ENCODE results near the gene USH2A.
"Not testable (repeated sequence)": the region's sequence is repeated elsewhere in the genome, so short reads cannot be mapped to it uniquely, and the experiment has no call there.

The USH2A gene

GRCh38 chr1:216045400-216045799 is 377.8 kb downstream of the USH2A start:
- no peak for DNase-seq (ENCODE audit: low spot score)

- DNase-seq (ENCODE audit: low spot score), result no peak
Observed at GRCh38 chr1:216044538-216044937, 378.7 kb downstream of the USH2A start.

- no peak for DNase-seq (ENCODE audit: low spot score)
Observed at GRCh38 chr1:216034506-216034905, 388.7 kb downstream of the USH2A start.

- DNase-seq (ENCODE audit: low spot score), result no peak
Observed at GRCh38 chr1:216032961-216033614, 390.2 kb downstream of the USH2A start.

- no peak for DNase-seq (ENCODE audit: low spot score)
Observed at GRCh38 chr1:216032284-216032683, 391.0 kb downstream of the USH2A start.

GRCh38 chr1:216028631-216029030 is 394.6 kb downstream of the USH2A start:
- DNase-seq (ENCODE audit: low spot score), result no peak

- no peak for DNase-seq (ENCODE audit: low spot score)
Observed at GRCh38 chr1:216024546-216024945, 398.7 kb downstream of the USH2A start.

GRCh38 chr1:216020743-216021345 is 402.4 kb downstream of the USH2A start:
- no peak for DNase-seq (ENCODE audit: low spot score)

- DNase-seq (ENCODE audit: low spot score), result no peak
Observed at GRCh38 chr1:216015116-216015515, 408.1 kb downstream of the USH2A start.

- no peak for DNase-seq (ENCODE audit: low spot score)
Observed at GRCh38 chr1:216014086-216014485, 409.2 kb downstream of the USH2A start.

- DNase-seq (ENCODE audit: low spot score), result not testable (repeated sequence)
Observed at GRCh38 chr1:216009456-216009855, 413.8 kb downstream of the USH2A start.

- no peak for DNase-seq (ENCODE audit: low spot score)
Observed at GRCh38 chr1:216005916-216006315, 417.3 kb downstream of the USH2A start.

GRCh38 chr1:215992620-215993019 is 430.6 kb downstream of the USH2A start:
- peak; percentile 35 for DNase-seq (ENCODE audit: low spot score)

- no peak for DNase-seq (ENCODE audit: low spot score)
Observed at GRCh38 chr1:215987092-215987875, 436.0 kb downstream of the USH2A start.

GRCh38 chr1:215986401-215986800 is 436.8 kb downstream of the USH2A start:
- no peak for DNase-seq (ENCODE audit: low spot score)

- DNase-seq (ENCODE audit: low spot score), result no peak
Observed at GRCh38 chr1:215983680-215984079, 439.6 kb downstream of the USH2A start.

GRCh38 chr1:215971793-215972441 is 451.3 kb downstream of the USH2A start:
- no peak for DNase-seq (ENCODE audit: low spot score)

- DNase-seq (ENCODE audit: low spot score), result no peak
Observed at GRCh38 chr1:215970406-215970805, 452.8 kb downstream of the USH2A start.

- DNase-seq (ENCODE audit: low spot score), result no peak
Observed at GRCh38 chr1:215963621-215964020, 459.6 kb downstream of the USH2A start.

GRCh38 chr1:215963040-215963439 is 460.2 kb downstream of the USH2A start:
- DNase-seq (ENCODE audit: low spot score), result no peak

GRCh38 chr1:215958841-215959240 is 464.4 kb downstream of the USH2A start:
- no peak for DNase-seq (ENCODE audit: low spot score)

GRCh38 chr1:215957663-215958062 is 465.6 kb downstream of the USH2A start:
- no peak for DNase-seq (ENCODE audit: low spot score)

- DNase-seq (ENCODE audit: low spot score), result no peak
Observed at GRCh38 chr1:215932558-215932957, 490.7 kb downstream of the USH2A start.

Measured in putamen (tissue), 1 donor.